ENCODE measurements around the gene HSPG2. TPM values are rescaled to one million over a fixed set of nuclear protein-coding genes. Genes with fewer than 3 reads are reported as not detected.
"Not testable (repeated sequence)": the region's sequence is repeated elsewhere in the genome, so short reads cannot be mapped to it uniquely, and the experiment has no call there.

Gene HSPG2
- total and polyA plus RNA-seq, 2 donors (not counting 1 experiment from before 2014, with no cell fraction given): 2.0 to 4.5 TPM

DNA sequence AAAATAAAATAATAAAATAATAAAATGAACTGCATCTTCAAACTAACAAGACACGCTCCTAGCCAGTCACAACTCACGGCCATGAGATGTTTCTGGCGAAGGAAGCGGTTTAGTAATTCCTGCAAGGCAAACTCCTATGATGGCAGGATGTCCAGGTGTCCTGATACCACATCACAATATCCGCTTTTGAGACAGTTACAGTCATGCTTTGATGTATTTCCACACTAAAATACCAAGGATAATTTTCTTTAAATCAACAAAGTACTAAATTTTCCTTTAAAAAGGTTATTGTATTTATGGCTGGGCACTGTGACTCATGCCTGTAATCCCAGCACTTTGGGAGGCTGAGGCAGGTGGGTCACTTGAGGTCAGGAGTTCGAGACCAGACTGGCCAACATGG is 30.1 kb upstream of the HSPG2 start:
- H3K9me3 Mint-ChIP-seq (ENCODE audit: insufficient read depth); H3K4me1 ChIP-seq (ENCODE audit: control insufficient read depth in 2 of 2, insufficient read depth in 2 of 2, low read length in 2 of 2); H3K79me2 ChIP-seq (ENCODE audit: control insufficient read depth, insufficient read depth, low read length); H3K27ac ChIP-seq (ENCODE audit: low read length in 2 of 2); H3K27me3 ChIP-seq (replicated peaks in 1 of 4; ENCODE audit: control extremely low read depth in 1 of 4, control insufficient read depth in 3 of 4, insufficient read depth in 4 of 4, low read length in 3 of 4); H3K27ac Mint-ChIP-seq; H3K4me2 ChIP-seq (replicated peaks; ENCODE audit: low read depth, low read length, poor library complexity, severe bottlenecking); H3K4me3 Mint-ChIP-seq; POLR2A ChIA-PET; ATAC-seq (ENCODE audit: low read depth); H4K20me1 ChIP-seq (ENCODE audit: control insufficient read depth, insufficient read depth, low read length, poor library complexity, severe bottlenecking); H3K36me3 ChIP-seq (replicated peaks in 1 of 2; ENCODE audit: control extremely low read depth in 1 of 2, control insufficient read depth in 1 of 2, extremely low read depth in 1 of 2, insufficient read depth in 2 of 2, low read length in 1 of 2); H3K27me3 Mint-ChIP-seq; DNase-seq; H3K4me3 ChIP-seq (ENCODE audit: control extremely low read depth in 1 of 5, extremely low read depth in 1 of 5, insufficient read depth in 1 of 5, low read depth in 2 of 5, low read length in 4 of 5); H3K9ac ChIP-seq (ENCODE audit: low read length); CTCF ChIA-PET; H2AFZ ChIP-seq (ENCODE audit: insufficient read depth, low read depth, low read length, poor library complexity, severe bottlenecking); H3K4me1 Mint-ChIP-seq; H3K9me3 ChIP-seq (ENCODE audit: control extremely low read depth in 1 of 3, control insufficient read depth in 2 of 3, insufficient read depth in 1 of 3, low read length in 2 of 3): not testable (repeated sequence)
- intact Hi-C loops (cut with micrococcal nuclease): loop anchor here (10.0 kb wide), 1 partner anchor 712 kb away; no protein-coding TSS in a partner anchor
- WGBS (ENCODE audit: insufficient coverage): 100% methylated on average over 1 of the region's 6 CpGs

DNA sequence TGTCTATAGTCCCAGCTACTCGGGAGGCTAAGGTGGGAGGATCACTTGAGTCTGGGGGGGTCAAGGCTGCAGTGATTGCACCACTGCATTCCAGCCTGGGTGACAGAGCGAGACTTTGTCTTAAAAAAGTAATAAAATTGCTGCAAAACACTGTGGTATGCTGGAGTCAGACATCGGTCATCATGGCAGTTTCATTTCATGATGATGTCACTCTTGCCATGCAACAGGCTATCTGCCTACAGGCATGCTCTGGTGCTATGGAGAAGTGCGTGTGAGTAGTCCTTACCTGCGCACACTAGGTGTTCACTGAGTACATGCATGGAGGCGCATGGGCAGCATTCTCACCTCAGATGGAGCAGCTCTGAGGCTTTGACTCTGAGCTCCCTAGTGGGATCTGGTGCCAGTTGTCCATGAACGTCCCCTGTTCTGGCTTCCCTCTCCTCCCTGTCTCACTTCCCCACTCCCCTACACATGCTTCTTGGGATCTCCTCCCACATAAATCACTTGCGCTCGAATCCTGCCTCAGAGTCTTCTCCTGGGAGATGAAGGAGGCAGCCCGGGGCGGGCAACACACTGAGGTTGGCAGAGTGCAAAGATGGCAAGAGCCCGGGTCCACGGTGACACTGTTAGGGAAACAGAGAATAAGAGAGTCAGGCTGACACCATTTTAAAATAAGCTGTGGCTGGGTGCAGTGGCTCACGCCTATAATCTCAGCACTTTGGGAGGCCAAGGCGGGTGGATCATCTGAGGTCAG is 29.3 kb upstream of the HSPG2 start:
- H3K27me3 Mint-ChIP-seq: peaks cover 8% of the 10 kb centered on the region
- ChIA-PET CTCF (no interaction called here), POLR2A (no interaction called here)

More for the DNA sequence above, 29.3 kb upstream of the HSPG2 start:
- TF ChIP-seq EZH2 (IDR thresholded peaks at IDR 0.05; ENCODE audit: borderline replicate concordance, insufficient read depth, low read depth, low read length, poor library complexity, severe bottlenecking) (no peak), CTCF (IDR thresholded peaks at IDR 0.05) (no peak)
- Histone ChIP-seq H3K9ac (ENCODE audit: low read length) (no peak overlapping the region), H2AFZ (ENCODE audit: insufficient read depth, low read depth, low read length, poor library complexity, severe bottlenecking) (no peak overlapping the region), H3K27me3 (replicated peaks in 1 of 4; ENCODE audit: control extremely low read depth in 1 of 4, control insufficient read depth in 3 of 4, insufficient read depth in 4 of 4, low read length in 3 of 4) (no peaks in the 10 kb centered on the region), H3K36me3 (replicated peaks in 1 of 2; ENCODE audit: control extremely low read depth in 1 of 2, control insufficient read depth in 1 of 2, extremely low read depth in 1 of 2, insufficient read depth in 2 of 2, low read length in 1 of 2) (no peaks in the 10 kb centered on the region), H3K4me2 (replicated peaks; ENCODE audit: low read depth, low read length, poor library complexity, severe bottlenecking) (no peak overlapping the region), H4K20me1 (ENCODE audit: control insufficient read depth, insufficient read depth, low read length, poor library complexity, severe bottlenecking) (no peaks in the 10 kb centered on the region), H3K9me3 (ENCODE audit: control extremely low read depth in 1 of 3, control insufficient read depth in 2 of 3, insufficient read depth in 1 of 3, low read length in 2 of 3) (no peaks in the 10 kb centered on the region), H3K4me1 (ENCODE audit: control insufficient read depth in 2 of 2, insufficient read depth in 2 of 2, low read length in 2 of 2) (peaks cover 0 to 4% of the 10 kb centered on the region in 2 donors), H3K79me2 (ENCODE audit: control insufficient read depth, insufficient read depth, low read length) (no peaks in the 10 kb centered on the region), H3K27ac (ENCODE audit: low read length in 2 of 2) (no peak overlapping the region), H3K4me3 (ENCODE audit: control extremely low read depth in 1 of 5, extremely low read depth in 1 of 5, insufficient read depth in 1 of 5, low read depth in 2 of 5, low read length in 4 of 5) (no peak overlapping the region)
- no peak for DNase-seq
- Mint-ChIP-seq H3K4me3 (no peak overlapping the region), H3K9me3 (ENCODE audit: insufficient read depth) (no peaks in the 10 kb centered on the region), H3K27ac (no peak overlapping the region), H3K4me1 (no peaks in the 10 kb centered on the region)
- no peak for ATAC-seq (ENCODE audit: low read depth)
- WGBS (ENCODE audit: insufficient coverage): 90% methylated on average over 15 of the region's 15 CpGs
- intact Hi-C loops (cut with micrococcal nuclease): loop anchor here (10.0 kb wide), 1 partner anchor 712 kb away; no protein-coding TSS in a partner anchor

Data from B cell (primary cell).